Chondrocyte (in vitro differentiated cells): ENCODE measurements around the gene RNFT2. TPM values are rescaled to one million over a fixed set of nuclear protein-coding genes. Genes with fewer than 3 reads are reported as not detected.

ENCODE experiments used
- DNase-seq: peaks from one replicate; pipeline ENCODE4 v3.0.0; 2021; ENCODE audit warnings: mixed read lengths, low spot score
- H3K27ac Mint-ChIP-seq: one replicate; pipeline ENCODE4 v1.8.0; 2021; ENCODE audit warnings: mild to moderate bottlenecking, moderate library complexity, mixed read lengths; ENCODE audit not compliant: unreplicated experiment
- H3K27me3 Mint-ChIP-seq: 2 replicates; pipeline ENCODE4 v1.8.0; 2021; ENCODE audit warnings: low read depth, mixed read lengths
- H3K36me3 Mint-ChIP-seq: 2 replicates; pipeline ENCODE4 v1.8.0; 2021; ENCODE audit warnings: low read depth, mixed read lengths
- H3K4me1 Mint-ChIP-seq: 2 replicates; pipeline ENCODE4 v1.8.0; 2021; ENCODE audit warnings: low read depth, mild to moderate bottlenecking, mixed read lengths
- H3K4me3 Mint-ChIP-seq: one replicate; pipeline ENCODE4 v1.8.0; 2021; ENCODE audit warnings: mild to moderate bottlenecking, moderate library complexity, mixed read lengths; ENCODE audit not compliant: unreplicated experiment
- H3K9me3 Mint-ChIP-seq: 2 replicates; pipeline ENCODE4 v1.8.0; 2021; ENCODE audit warnings: low read depth, mixed read lengths
- total RNA-seq: library from RNA; stranded (reverse); gene quantifications from 3 replicates; pipeline ENCODE4 v1.2.1, GENCODE V29; 2021
- TF ChIP-seq, protein P1 (sequence below): fragments of 200-600 bp; sonication (generic); IDR thresholded peaks from 2 replicates; pipeline ENCODE4 v1.5.0; 2021; ENCODE audit warnings: antibody characterized with exemption, mild to moderate bottlenecking, moderate library complexity

RNFT2 gene
- total RNA-seq, 1 donor from 2014 or later: 5.1 TPM

DNA sequence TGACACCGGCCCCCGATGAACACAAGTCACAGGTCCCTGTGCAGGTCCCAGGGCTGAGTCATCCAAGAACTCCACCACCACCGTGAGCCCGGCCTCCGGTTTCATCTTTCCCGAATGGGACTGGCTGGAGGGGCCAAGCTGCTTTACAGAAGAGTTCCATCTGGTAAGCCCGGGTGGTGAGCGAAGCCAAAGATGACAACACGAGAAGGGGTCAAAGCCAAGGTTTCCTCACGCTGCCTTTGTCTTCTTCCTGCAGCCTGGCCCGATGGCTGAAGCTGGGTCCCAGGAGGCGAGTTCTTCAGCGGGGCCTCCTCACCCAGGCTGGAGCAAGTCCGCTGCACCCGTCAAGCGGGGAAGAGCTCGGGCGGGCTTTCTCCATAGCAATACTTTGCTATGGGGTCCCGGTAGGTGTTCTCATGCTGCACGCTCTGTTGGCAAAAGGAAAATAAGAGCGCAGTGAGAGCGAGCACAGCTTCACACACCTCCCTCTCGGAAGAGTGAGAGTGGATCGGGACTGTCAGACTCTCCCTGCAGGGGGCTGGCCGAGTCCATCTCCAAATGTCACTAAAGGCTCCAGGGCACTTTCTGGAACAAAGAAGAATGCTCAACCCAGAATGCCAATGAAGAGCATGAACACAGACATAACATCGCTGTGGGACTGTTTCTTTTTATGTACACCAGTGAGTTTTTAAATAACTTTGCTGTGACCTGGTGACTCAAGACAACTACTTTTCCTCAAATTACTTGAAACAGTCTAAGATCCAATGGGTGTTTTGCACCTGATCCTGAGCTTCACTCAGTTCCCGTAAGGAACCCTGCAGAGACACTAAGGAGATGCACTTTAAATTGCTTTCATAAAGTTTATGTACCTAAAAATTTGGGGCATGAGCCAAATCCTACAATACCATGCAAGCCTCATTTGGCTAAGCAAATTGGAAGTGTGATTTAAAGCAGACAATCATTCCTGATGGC is 20.4 kb upstream of the RNFT2 start:
- TF ChIP-seq, protein P1, sequence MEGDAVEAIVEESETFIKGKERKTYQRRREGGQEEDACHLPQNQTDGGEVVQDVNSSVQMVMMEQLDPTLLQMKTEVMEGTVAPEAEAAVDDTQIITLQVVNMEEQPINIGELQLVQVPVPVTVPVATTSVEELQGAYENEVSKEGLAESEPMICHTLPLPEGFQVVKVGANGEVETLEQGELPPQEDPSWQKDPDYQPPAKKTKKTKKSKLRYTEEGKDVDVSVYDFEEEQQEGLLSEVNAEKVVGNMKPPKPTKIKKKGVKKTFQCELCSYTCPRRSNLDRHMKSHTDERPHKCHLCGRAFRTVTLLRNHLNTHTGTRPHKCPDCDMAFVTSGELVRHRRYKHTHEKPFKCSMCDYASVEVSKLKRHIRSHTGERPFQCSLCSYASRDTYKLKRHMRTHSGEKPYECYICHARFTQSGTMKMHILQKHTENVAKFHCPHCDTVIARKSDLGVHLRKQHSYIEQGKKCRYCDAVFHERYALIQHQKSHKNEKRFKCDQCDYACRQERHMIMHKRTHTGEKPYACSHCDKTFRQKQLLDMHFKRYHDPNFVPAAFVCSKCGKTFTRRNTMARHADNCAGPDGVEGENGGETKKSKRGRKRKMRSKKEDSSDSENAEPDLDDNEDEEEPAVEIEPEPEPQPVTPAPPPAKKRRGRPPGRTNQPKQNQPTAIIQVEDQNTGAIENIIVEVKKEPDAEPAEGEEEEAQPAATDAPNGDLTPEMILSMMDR: peak; percentile 23
- Mint-ChIP-seq H3K4me1 (peaks cover 43% of the 10 kb centered on the region), H3K27ac (peak overlapping the region; percentile 82), H3K9me3 (no peaks in the 10 kb centered on the region), H3K36me3 (peaks cover 20% of the 10 kb centered on the region), H3K27me3 (no peaks in the 10 kb centered on the region), H3K4me3 (peak overlapping the region; percentile 57)
- no peak for DNase-seq

DNA sequence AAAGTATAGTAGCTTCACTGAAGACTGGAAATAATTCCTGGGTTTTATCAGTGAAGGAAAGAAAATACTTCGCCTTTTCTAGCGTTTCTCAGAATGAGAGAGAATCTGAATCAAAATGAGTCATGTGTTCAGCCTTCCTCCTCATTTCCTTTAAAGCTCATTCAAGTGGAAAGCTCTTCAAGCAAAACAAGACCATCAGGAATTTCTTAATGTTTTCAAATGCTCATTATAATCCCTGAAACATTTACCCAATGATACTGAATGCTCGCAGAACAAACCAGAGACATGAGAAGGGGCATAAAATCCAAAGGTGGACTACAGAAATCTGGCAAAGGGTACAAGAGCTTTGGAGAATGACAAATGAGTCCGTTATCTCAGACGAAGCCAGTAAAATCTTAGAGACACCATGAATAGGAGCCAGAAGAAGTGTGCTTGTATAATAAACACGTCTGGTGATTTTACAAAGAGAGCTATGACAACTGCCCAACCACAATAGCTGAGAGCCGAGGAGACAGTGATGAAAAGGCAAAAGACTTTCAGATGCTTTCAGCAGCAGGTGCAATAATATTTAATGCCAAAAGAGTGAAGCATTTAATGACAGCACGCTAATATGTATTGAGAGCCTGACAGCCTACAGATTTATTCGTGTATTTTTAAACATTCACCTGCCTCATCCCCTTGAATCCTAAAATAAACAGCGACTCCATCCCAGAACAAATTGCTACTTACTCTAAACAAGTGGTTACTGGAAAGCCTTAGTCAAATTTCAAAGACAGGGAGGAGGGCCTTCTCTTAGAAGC is 19.3 kb upstream of the RNFT2 start:
- Mint-ChIP-seq H3K27ac (peak overlapping the region; percentile 82), H3K4me3 (no peak overlapping the region), H3K4me1 (peaks cover 40% of the 10 kb centered on the region), H3K9me3 (no peaks in the 10 kb centered on the region), H3K27me3 (no peaks in the 10 kb centered on the region), H3K36me3 (peaks cover 23% of the 10 kb centered on the region)
- TF ChIP-seq, protein P1: no peak
- DNase-seq: no peak

GRCh38 chr12:116719731-116720528 is 18.2 kb upstream of the RNFT2 start:
- DNase-seq: no peak
- H3K27ac Mint-ChIP-seq: no peak overlapping the region

DNA sequence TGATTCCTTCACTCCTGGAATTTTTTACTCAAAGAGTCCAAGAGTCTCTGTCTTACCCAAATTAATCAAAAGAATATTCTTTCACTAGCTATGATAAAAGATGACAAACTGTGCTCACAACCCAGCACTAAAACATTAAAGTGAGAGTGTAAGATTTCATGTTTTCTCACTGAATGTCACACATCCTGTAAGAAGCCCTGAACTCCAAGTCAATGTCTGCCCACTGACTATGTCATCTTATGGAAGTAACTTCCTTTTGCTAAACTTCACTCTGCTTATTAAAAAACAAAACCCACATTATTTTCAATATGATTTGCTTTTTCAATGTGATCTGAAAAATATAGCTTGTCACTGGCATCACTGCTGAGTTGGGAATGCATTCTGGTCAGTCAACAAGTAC is 15.9 kb upstream of the RNFT2 start:
- Mint-ChIP-seq H3K27ac (no peak overlapping the region), H3K27me3 (no peaks in the 10 kb centered on the region), H3K9me3 (no peaks in the 10 kb centered on the region), H3K36me3 (peaks cover 15% of the 10 kb centered on the region), H3K4me1 (peaks cover 34% of the 10 kb centered on the region), H3K4me3 (no peak overlapping the region)
- no peak for DNase-seq
- TF ChIP-seq, protein P1: no peak

More at GRCh38 chr12:116719731-116720528, 18.2 kb upstream of the RNFT2 start:
- no peaks in the 10 kb centered on the region for H3K27me3 Mint-ChIP-seq
- no peak overlapping the region for H3K4me3 Mint-ChIP-seq
- peaks cover 36% of the 10 kb centered on the region for H3K4me1 Mint-ChIP-seq
- TF ChIP-seq, protein P1: no peak
- H3K36me3 Mint-ChIP-seq: peaks cover 23% of the 10 kb centered on the region
- no peaks in the 10 kb centered on the region for H3K9me3 Mint-ChIP-seq
